GM12878 (cell line): Measurements from ENCODE around the gene TTC23.

Experiments used
- CTCF ChIP-seq, 3 experiments: IDR thresholded peaks in 2 of 3; conservative IDR thresholded peaks in 1 of 3; 2 replicates each; pipeline ENCODE4 v1.5.1; 2011; ENCODE audit warnings: low read depth in 3 of 3, low read length in 3 of 3, mild to moderate bottlenecking in 3 of 3, control low read depth in 2 of 3, moderate library complexity in 2 of 3, inconsistent platforms in 1 of 3, mixed read lengths in 1 of 3; ENCODE audit not compliant: control insufficient read depth in 2 of 3, insufficient read depth in 1 of 3; ENCODE audit errors: extremely low read depth in 1 of 3
- FOS ChIP-seq: IDR thresholded peaks from 3 replicates; pipeline ENCODE4 v1.6.1; 2011; ENCODE audit warnings: borderline replicate concordance; ENCODE audit not compliant: insufficient read length; ENCODE audit errors: extremely low read depth
- GABPA ChIP-seq: IDR thresholded peaks from 2 replicates; pipeline ENCODE4 v1.6.1; 2014; ENCODE audit warnings: antibody characterized with exemption, low read depth, mild to moderate bottlenecking, inconsistent platforms
- POLR2A ChIP-seq: IDR thresholded peaks from 2 replicates; pipeline ENCODE4 v1.6.1; 2011; ENCODE audit warnings: low read depth, mild to moderate bottlenecking, low read length
- ZNF274 ChIP-seq: IDR thresholded peaks from one replicate; pipeline ENCODE4 v1.8.0; 2011; ENCODE audit not compliant: insufficient read length, insufficient read depth
- TF ChIP-seq, protein P1 (sequence below): IDR thresholded peaks from 2 replicates; pipeline ENCODE4 v1.6.1; 2012; ENCODE audit warnings: low read depth, low read length, improper control_type of control experiment

- no peak for TF ChIP-seq CTCF (IDR thresholded peaks at IDR 0.05 in 2 of 3, conservative IDR thresholded peaks at IDR 0.05 in 1 of 3; ENCODE audit: control insufficient read depth in 2 of 3, extremely low read depth in 1 of 3, insufficient read depth in 1 of 3, low read depth in 3 of 3, low read length in 3 of 3)
- TF ChIP-seq FOS = no peak
- TF ChIP-seq POLR2A = no peak
- TF ChIP-seq, protein P1, sequence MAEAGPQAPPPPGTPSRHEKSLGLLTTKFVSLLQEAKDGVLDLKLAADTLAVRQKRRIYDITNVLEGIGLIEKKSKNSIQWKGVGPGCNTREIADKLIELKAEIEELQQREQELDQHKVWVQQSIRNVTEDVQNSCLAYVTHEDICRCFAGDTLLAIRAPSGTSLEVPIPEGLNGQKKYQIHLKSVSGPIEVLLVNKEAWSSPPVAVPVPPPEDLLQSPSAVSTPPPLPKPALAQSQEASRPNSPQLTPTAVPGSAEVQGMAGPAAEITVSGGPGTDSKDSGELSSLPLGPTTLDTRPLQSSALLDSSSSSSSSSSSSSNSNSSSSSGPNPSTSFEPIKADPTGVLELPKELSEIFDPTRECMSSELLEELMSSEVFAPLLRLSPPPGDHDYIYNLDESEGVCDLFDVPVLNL = no peak
- TF ChIP-seq ZNF274 = no peak
- TF ChIP-seq GABPA = no peak
These were observed 124.7 kb downstream of the TTC23 start for GRCh38 chr15:99124641-99125040.
